HG03175 (cell line): ENCODE data around the gene MEOX2.

Experiments
- ATAC-seq: cut with Tn5 transposase; IDR thresholded peaks from one replicate; pipeline ENCODE4 v1.9.1; 2021; ENCODE audit warnings: mild to moderate bottlenecking, moderate library complexity; ENCODE audit not compliant: unreplicated experiment

The MEOX2 gene

DNA sequence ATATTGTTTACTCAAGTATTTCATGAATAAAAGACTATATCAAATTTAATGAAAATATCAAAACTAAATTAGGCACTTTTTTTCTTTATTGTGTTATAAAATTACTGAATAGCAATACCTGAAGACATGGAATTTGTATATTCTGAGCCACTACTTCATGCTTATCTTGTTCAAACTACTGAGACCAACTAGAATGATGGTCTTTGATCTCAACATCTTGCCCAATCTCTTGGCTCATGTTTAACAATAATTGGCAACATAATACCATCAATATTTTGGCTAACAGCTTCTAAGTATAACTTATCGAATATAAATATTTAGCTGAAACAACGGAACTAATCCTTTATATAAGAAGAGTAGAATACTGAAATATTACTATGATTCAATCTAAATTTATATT, 68.2 kb downstream of the MEOX2 start:
- no peak for ATAC-seq

DNA sequence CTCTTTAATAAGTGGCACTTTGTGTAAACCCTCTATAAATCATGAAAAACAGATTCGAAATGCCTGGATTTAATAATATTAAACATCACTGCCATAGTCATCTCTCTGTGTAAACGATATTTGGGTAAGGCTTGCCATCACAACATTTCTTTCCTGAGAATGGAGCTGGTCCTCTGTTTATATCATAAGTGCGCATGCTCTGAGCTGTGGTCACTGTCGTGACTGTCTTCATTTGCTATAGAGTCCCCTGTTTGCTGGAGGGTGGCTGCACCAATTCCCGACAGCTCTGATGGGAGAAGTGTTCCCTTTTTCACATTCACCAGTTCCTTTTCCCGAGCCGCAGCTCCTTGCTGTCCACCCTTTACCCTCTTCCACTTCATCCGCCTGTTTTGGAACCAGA, 74.3 kb downstream of the MEOX2 start:
- ATAC-seq = no peak

DNA sequence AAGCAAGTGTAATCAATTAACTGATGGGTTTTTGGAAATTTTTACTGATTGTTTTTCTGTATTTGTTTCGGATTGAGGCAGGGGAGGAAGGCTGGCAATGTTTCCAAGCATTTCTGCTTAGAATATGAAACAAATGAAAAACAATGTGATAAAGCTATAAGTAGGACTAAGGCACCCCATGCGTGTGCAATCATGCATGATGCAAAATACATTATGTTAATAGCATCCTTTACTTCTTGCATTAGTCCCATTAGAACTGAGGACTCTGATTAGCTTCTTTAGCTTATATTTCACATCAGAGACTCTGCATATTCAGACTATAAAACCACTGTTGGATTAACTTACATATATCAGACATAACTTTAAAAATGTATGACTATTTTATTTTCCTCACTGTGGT, 76.0 kb downstream of the MEOX2 start:
- ATAC-seq = no peak

DNA sequence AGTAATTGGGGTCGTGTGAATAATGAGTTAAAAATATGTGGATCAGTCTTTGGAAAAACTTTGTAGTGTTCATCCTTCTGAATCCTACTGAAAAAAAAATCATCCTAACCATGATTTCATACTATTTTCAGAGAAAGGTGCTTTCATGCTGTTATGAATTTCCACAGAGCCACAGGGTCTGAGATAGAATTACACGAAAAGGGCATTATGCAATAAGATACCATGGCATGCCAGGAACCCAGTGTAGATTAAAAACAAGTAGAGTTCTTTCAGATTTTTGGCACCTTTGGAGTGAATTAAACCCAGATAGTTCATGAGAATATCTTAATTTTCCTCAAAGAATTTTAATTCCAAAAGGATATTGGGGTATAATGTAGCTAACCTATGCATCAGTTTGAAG, 77.2 kb downstream of the MEOX2 start:
- no peak for ATAC-seq

DNA sequence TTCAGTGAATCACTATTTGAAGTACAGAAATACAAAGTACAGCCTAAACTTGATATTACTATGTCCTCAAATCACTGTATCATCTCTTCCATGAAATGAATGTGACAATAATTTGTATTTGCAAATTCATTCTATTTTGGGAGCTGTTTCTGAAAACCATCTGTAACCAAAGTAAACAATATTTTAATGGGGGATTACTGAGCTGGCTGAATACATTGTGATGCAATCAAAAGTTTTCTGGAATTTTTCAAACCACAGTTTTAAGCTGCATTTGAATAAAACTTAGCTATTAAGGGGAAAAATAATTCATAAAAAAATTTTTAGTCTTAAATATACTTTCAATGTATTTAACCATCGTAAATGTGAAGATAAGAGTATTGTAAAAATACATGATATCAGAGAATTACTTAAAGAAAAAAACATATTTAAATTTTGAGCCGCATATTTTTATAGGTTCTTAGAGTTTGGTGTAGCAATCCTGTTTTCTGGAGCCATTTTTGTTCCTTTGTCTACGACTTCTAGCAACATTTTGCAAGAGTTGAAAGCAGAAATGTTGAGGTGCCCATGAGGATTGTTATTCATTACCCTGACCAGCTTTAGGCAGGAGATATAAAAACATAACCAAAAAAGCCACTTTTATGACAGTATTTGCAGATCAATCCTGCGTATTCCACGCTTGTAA, 78.8 kb downstream of the MEOX2 start:
- no peak for ATAC-seq

DNA sequence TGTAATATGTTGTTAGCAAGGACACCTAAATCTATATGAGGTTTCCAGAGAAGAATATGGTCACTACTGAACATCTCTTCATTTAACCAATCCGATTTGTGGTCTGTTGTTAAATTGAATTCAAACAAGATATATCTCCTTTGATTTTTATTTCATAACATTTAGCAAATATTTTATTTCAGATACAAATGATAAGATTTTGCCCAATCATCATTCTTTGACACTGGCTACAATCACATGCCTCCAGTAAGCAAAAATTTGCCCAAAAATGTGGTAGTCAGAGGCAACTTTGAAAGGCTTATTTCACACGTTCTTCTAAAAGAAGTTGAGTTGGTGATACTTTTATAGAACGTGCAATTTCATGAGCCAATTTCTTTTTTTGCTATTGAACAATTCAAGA, 79.9 kb downstream of the MEOX2 start:
- ATAC-seq = no peak

DNA sequence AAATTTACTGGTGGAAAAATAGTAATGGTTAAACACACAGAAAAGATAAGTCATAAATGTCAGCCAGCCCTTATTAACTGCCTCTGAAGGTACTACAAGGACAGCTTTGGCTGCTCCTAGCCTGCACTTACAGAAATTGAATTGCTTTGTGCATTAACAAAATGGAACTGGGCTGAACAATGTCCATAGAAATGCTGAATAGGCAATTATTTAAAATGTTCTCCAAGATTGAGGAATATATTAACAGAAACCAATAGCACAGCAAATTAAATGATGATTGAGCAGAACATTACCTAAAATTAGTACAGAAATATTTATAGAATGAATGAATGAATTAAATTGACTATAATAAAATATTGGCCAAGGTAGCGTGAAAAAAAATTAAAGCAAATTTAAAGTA, 82.3 kb downstream of the MEOX2 start:
- no peak for ATAC-seq

DNA sequence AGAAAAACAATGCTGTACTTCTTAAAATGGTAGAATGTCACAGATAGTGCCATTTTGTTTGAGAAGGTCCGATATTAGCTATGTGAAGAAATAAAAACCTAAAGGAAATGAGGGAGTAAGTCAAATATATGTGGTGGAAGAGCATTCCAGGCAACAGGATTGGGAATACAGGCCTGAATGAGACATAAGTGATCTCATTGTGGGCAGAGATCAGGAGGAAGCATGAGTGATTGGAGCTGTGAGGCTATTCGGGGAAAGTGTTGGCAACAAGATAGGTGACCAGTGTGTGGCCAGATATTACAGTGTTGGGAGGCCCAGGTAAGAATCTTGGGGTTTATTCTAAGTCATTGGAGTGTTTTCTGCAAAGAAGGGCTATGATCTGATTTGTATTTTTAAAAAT, 83.4 kb downstream of the MEOX2 start:
- ATAC-seq = no peak

DNA sequence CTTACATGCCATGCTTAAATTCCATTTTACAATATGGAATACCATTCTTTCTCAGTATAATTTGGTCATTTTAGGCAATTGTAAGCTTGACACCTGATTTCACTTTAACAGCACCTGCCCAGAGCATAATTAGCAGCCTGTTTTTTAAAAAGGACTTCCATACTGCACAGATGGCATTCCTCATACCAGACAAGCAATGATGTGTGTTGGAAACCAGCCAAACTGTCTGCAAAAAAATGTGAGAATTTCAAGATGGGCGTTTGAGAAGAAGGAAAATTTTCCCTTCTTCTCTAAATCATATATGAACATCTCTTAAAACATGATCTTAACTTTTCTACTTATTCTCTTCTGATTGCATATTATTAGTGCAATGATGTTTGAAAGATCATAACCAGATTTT, 84.2 kb downstream of the MEOX2 start:
- ATAC-seq = no peak

DNA sequence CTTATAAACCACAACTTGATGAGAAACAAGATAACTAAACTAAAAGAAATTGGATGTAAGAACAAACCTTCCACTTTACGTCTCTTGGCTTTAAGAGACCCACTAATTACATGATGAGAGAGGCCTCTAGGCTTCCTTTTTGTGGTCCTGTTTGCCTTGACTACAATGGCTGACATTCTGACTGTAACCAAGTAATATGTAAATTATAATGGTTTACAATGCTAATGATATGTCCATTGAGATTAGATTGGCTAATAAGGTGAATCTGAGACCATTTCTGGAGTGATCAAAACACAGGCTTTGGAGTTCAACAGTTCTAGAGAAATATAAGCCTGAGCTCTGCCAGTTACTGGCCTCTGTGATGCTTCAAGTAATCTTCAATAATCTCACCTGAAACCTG, 85.3 kb downstream of the MEOX2 start:
- no peak for ATAC-seq

DNA sequence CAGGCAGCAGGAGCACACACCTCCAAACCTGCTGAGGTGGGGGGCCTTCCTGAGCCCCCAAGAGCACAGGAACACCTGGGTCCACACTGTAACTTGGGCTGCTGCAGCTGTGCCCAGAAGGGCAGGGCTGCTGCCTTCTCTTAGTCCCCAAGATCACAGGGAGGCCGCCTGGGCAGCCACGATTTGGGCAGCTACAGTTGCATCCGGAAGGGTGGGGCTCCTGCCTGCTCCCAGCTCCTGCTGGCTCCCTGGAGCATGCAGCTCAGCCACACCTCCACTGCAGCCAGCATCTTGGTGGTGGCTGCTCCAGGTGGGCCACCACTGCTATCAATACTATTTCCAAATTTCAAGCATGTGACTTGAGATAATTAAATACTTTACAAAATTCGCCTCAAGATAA, 86.2 kb downstream of the MEOX2 start:
- no peak for ATAC-seq

DNA sequence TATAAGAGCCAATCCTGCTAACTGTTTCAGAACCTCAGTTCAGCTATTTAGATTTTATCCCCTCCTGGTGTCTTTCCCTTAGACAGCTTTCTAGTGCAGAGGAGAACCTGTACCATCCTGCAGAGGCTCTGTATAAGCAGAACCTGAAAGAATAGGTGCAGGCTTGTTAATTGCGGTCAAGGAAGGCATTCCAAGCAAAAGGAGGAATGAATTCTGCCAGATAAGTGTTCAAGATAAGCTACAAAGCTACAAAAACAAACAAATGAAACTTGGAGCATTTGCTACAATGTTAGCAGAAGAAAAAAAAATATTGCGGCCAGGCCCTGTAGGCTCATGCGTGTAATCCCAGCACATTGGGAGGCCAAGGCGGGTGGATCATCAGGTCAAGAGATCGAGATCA, 92.0 kb downstream of the MEOX2 start:
- ATAC-seq = no peak

DNA sequence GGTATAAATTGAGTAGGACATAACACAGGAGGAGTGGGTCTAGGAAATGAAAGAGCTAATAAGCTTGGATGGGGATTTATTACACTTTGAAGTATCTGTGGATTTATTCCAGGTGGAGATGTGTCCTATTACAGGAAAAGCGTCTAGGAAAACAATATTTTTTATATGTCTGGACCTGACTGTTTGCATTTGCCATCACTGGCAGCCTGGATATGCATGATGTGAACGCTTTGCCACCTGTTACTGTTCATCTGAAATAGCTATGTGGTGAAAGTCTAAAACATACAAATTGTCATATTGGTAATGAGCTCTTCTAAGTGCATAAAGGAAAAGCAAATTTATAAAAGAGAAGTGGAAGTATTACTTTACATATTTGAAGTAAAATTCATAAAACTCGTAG, 93.1 kb downstream of the MEOX2 start:
- no peak for ATAC-seq

DNA sequence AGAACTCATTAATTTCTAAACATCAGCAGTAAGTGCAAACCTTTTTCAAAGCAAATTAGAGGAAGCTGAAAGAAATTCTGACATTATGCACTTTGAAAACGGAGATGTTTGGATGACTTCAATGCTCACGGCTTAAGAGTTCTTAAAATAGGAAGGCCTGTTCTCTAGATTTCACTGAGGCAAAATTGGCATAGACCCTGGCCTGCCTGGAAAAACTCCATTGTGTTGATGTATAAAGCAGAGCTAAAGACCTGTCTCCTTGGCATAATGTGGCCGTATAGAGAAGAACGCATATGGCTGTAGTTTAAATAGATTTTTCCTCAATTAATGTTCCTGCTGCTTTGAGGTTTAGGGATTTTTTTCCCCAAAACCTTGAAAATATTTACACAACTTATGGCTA, 100.2 kb downstream of the MEOX2 start:
- ATAC-seq = no peak

DNA sequence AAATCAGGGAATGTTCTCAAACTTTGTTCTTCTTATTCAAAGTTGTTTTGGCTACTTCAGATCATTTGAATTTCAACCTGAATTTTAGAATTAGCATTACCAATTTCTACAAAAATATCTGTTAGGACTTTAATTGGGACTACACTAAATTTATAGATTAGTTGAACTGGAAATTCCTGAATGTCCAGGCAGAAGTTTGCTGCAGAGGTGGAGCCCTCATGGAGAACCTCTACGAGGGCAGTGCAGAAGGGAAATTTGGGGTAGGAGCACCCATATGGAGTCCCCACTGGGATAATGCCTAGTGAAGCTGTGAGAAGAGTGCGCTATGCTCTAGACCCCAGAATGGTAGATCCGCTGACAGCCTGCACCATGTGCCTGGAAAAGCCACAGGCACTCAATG, 101.9 kb downstream of the MEOX2 start:
- ATAC-seq = no peak

DNA sequence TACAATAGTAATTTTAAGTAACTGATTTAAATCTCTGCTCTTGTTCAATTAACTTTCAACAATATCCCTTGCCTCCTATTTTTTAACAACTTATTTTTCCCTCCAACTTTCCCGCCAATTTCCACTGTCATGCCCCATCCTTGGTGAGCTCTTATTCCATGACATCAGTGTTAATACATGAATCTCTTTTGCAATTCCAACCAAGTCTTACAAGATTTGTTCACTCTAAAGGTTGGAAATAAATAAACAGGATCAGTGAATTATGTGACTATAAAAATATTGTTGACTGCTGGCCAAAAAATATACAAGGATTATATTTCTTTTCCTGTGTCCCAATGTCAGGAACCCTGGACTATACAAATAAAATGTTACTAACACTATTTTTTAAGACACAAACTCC, 103.7 kb downstream of the MEOX2 start:
- no peak for ATAC-seq

DNA sequence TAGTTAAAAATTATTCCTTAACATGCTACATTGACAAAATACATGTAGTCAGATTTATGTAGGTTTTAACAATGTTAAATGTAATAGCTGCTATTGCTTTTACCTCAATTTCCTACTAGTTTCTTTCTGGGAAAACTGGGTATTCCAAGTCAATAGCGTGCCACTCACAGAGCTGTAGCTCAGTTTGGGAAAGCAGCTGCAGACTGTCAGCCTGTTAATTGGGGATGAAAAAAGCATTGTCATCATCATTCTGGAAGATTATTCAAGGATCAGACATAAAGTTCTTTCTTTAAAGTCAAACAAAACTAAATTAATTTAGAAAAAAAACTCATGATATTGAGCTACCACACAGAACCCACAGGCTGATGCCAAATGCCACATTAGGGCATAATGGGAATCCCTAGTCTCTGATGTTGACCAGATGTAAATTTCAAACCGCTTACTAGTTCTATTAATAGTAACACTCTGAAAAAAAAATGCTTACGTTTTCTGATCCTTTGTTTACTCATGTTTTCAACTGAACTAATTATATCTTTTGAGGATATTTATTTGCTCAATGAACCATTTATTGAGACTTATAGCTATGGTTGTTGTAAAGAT, 105.0 kb downstream of the MEOX2 start:
- no peak for ATAC-seq

DNA sequence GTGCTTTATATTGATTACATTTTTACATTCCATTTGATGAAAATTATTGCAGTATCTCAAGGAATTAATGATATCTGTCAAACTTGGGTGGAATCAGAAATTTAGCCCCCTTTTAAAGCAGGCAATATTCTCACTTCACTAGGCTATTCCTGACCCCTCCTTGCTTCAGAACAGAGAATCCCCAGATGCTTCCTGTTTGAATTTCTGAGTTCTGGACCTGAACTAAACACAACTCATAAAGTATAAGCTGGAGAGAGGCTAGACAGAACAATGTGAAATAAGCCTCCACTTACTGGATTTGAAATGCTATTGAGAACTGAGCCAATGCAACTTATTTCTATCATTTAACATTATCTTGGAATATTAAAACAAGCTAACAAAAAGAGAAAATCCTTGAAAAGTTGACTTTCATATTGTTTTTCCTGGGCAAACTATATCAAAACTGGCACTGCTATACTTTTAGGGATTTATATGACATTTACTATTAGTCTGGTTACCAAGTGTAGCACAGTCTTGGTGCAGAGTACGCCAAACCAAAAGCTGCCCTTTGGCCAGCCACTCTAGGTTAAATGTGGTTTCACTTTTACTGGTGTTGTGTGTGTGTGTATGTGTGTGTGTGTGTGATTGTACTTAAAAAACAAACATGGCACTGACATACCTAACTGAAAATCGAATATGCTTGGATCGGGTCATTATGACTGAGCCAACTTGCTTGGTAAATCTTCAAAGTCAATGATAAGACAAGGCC, 105.7 kb downstream of the MEOX2 start:
- ATAC-seq = no peak

DNA sequence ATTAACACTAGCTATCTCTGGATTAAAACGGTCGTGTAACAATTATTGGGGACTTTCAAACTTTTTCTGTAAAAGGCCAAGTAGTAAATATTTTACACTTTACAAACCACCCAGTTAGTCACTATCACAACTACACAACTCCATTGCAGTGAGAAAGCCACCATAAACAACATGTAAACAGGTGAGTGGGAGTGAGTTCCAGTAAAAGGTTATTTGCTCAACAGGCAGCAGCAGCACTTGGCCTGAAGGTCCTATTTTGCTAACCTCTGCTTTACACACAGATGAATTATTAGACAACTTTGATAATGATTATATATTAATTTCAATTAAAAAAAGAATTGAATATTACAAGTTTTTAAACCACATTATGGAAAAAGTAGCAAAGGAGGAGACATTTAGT, 108.9 kb downstream of the MEOX2 start:
- no peak for ATAC-seq

DNA sequence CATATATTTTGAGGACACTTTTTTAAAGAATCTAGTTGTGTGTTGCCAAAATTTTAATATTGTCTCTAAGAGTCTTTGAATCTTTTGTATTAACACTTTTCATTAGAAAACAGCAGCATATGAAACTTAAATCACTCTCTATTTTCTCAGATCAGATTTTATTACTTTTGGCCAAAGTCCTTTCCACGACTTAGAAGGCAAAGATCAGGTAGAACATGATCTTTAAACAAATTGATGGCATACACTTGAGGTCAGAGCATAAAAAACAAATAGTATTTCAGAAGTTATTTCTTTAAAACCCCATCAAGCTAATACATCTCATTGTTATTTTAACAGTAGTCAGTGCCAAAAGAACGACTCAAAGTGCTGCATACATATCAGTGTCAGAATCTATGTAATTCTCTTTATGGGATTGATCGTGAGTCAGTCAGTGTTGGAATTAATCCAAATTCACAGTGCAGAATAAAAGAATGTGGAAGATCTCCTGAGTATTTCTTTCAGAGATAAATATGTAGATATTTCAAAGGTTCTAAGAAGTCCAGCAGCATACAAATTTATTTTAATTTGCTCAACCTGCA, 115.1 kb downstream of the MEOX2 start:
- no peak for ATAC-seq

DNA sequence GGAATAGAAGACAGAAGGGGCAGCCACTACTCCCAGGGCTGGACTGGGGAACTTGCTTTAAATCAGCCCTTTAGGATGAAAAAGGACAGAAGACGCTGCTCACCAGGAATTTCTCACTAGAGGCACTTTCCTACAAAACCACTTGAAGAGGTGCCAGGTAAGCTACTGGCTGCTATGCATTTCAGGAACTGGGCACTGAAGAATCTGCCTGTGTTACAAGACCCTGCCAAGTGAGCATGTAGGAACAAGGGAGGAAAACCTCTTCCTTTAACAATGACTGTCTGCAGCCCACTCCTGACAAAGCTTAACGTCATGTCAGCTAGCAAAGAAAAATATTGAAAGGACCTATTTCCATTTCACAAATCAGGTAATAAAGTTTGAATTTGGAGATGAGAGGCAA, 118.8 kb downstream of the MEOX2 start:
- no peak for ATAC-seq

DNA sequence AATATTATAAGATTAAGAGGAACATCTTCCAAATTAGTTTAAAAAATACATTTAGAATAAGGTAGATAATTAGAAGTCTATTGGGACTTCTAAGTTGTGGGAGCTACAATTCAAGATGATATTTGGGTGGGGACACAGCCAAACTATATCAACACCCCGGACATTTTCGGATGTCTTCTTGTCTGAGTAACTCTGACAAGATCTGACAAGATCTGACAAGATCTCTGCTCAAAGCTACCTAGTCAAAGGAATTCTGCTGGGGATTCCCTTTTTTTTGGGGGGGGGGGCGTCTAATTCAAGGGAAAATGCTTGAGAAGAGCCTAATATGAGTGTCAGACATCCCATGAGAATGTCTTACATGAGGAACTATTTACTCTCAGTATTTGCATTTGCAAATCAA, 119.4 kb downstream of the MEOX2 start:
- ATAC-seq = no peak
